DND-41 (cell line): ENCODE results near the gene PJA1.

Experiments used
- ATAC-seq: fragments of 200-7000 bp; cut with Tn5 transposase; 3 replicates; pipeline ENCODE4 v1.9.1; 2021; ENCODE audit warnings: low read depth; ENCODE audit not compliant: insufficient read depth
- DNase-seq: peaks from one replicate; pipeline ENCODE4 v3.0.0-alpha.2; 2020
- H2AFZ ChIP-seq: 2 replicates; pipeline ENCODE4 v1.6.0; 2012; ENCODE audit warnings: low read depth, low read length
- H3K27ac ChIP-seq: 2 replicates; pipeline ENCODE4 v1.5.1; 2012; ENCODE audit warnings: low read length, inconsistent platforms
- H3K27me3 ChIP-seq: fragments of 200-600 bp; sonication (generic); 2 replicates; pipeline ENCODE4 v1.6.0; 2012; ENCODE audit warnings: low read length, mild to moderate bottlenecking, inconsistent platforms; ENCODE audit not compliant: insufficient read depth, poor library complexity
- H3K36me3 ChIP-seq: 2 replicates; pipeline ENCODE4 v1.5.1; 2012; ENCODE audit warnings: low read length, inconsistent platforms; ENCODE audit not compliant: insufficient read depth
- H3K4me1 ChIP-seq: 2 replicates; pipeline ENCODE4 v1.5.1; 2012; ENCODE audit warnings: mild to moderate bottlenecking, low read length; ENCODE audit not compliant: insufficient read depth
- H3K4me2 ChIP-seq: 2 replicates; pipeline ENCODE4 v1.6.0; 2012; ENCODE audit warnings: mild to moderate bottlenecking, moderate library complexity, low read length, inconsistent platforms; ENCODE audit not compliant: insufficient read depth
- H3K4me3 ChIP-seq, 2 experiments: fragments of 200-600 bp in 1 of 2; shearing (Covaris generic) in 1 of 2; 2 replicates each; pipeline ENCODE4 v1.5.1; 2012 to 2016; ENCODE audit warnings: inconsistent platforms in 2 of 2, low read length in 2 of 2, mild to moderate bottlenecking in 2 of 2, low read depth in 1 of 2, moderate library complexity in 1 of 2
- H3K79me2 ChIP-seq: 2 replicates; pipeline ENCODE4 v1.6.0; 2012; ENCODE audit warnings: low read length, inconsistent platforms; ENCODE audit not compliant: insufficient read depth
- H3K9ac ChIP-seq: 2 replicates; pipeline ENCODE4 v1.6.0; 2012; ENCODE audit warnings: low read depth, mild to moderate bottlenecking, inconsistent platforms, low read length, moderate library complexity
- H3K9me3 ChIP-seq: 2 replicates; pipeline ENCODE4 v1.5.1; 2012; ENCODE audit warnings: low read length, moderate library complexity, mild to moderate bottlenecking, inconsistent platforms; ENCODE audit not compliant: insufficient read depth, severe bottlenecking
- H4K20me1 ChIP-seq: 2 replicates; pipeline ENCODE4 v1.6.0; 2012; ENCODE audit warnings: low read length; ENCODE audit not compliant: insufficient read depth
- EZH2 ChIP-seq: IDR thresholded peaks from 3 replicates; pipeline ENCODE4 v1.6.1; 2012; ENCODE audit warnings: borderline replicate concordance, low read depth, mild to moderate bottlenecking, moderate library complexity, low read length, inconsistent platforms; ENCODE audit not compliant: severe bottlenecking
- TF ChIP-seq, protein P1 (sequence below): IDR thresholded peaks from 2 replicates; pipeline ENCODE4 v1.5.1; 2012; ENCODE audit warnings: borderline replicate concordance, low read length, moderate library complexity, mild to moderate bottlenecking; ENCODE audit not compliant: poor library complexity, severe bottlenecking; ENCODE audit errors: extremely low read depth

PJA1 gene

DNA sequence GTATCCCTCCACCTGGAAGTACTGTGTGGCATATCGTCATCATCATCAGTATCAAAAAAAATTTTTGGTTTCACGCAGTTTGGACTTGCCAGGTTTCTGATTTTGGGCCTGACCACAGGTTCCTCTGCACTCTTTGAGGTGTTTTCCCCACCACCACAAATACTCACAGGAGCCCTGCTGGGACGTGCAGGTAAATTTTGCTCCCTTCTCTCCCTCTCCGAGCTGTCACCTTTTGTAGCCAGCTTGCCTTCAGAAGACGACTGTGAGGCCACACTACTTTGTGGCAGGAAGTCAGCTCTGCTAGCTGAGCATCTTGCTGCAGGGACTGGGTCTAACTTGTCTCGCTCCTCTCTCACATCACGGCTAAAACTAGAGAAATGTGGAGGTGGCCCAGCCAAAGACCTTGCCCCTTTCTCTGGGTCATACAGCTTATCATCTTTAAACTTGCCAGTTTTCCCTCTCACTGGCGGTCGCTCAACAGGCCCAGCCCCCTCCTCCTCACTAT, 2.8 kb downstream of the PJA1 start:
- Histone ChIP-seq H3K9ac (no peak overlapping the region), H3K27ac (no peak overlapping the region), H3K4me1 (peaks cover 17% of the 10 kb centered on the region), H3K79me2 (no peaks in the 10 kb centered on the region), H3K36me3 (peaks cover 3% of the 10 kb centered on the region; the same call in 1 of the 2 replicates), H2AFZ (no peak overlapping the region), H3K4me2 (no peak overlapping the region), H3K4me3 (no peak overlapping the region), H4K20me1 (no peaks in the 10 kb centered on the region), H3K9me3 (no peaks in the 10 kb centered on the region), H3K27me3 (no peaks in the 10 kb centered on the region)
- ATAC-seq (no peak), DNase-seq (no peak)
- no peak for TF ChIP-seq EZH2
- TF ChIP-seq, protein P1, sequence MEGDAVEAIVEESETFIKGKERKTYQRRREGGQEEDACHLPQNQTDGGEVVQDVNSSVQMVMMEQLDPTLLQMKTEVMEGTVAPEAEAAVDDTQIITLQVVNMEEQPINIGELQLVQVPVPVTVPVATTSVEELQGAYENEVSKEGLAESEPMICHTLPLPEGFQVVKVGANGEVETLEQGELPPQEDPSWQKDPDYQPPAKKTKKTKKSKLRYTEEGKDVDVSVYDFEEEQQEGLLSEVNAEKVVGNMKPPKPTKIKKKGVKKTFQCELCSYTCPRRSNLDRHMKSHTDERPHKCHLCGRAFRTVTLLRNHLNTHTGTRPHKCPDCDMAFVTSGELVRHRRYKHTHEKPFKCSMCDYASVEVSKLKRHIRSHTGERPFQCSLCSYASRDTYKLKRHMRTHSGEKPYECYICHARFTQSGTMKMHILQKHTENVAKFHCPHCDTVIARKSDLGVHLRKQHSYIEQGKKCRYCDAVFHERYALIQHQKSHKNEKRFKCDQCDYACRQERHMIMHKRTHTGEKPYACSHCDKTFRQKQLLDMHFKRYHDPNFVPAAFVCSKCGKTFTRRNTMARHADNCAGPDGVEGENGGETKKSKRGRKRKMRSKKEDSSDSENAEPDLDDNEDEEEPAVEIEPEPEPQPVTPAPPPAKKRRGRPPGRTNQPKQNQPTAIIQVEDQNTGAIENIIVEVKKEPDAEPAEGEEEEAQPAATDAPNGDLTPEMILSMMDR, result no peak

GRCh38 chrX:69161786-69162349, 3.4 kb downstream of the PJA1 start:
- ATAC-seq, result no peak
- DNase-seq, result no peak
- Histone ChIP-seq H3K9ac (no peak overlapping the region), H3K4me2 (no peak overlapping the region), H3K79me2 (no peaks in the 10 kb centered on the region), H3K9me3 (no peaks in the 10 kb centered on the region), H4K20me1 (no peaks in the 10 kb centered on the region), H3K4me1 (peaks cover 17% of the 10 kb centered on the region), H3K4me3 (no peak overlapping the region), H3K36me3 (peaks cover 3% of the 10 kb centered on the region; the same call in 1 of the 2 replicates), H3K27ac (no peak overlapping the region), H2AFZ (no peak overlapping the region), H3K27me3 (no peaks in the 10 kb centered on the region)
- TF ChIP-seq EZH2, result no peak
- TF ChIP-seq, protein P1, result no peak

- Histone ChIP-seq H2AFZ (no peak overlapping the region), H3K27me3 (no peaks in the 10 kb centered on the region), H3K27ac (no peak overlapping the region), H4K20me1 (no peaks in the 10 kb centered on the region), H3K79me2 (no peaks in the 10 kb centered on the region), H3K9me3 (no peaks in the 10 kb centered on the region), H3K4me3 (no peak overlapping the region), H3K4me2 (no peak overlapping the region), H3K36me3 (peaks cover 3% of the 10 kb centered on the region; the same call in 1 of the 2 replicates), H3K4me1 (peaks cover 17% of the 10 kb centered on the region), H3K9ac (no peak overlapping the region)
- ATAC-seq, result no peak
- DNase-seq, result no peak
- no peak for TF ChIP-seq EZH2
- TF ChIP-seq, protein P1, result no peak
Measured at GRCh38 chrX:69161371-69161770, 3.9 kb downstream of the PJA1 start.
